ENCODE data around the gene BCOR.
A peak's percentile ranks its signal among the peaks of the same experiment; 100 is the strongest.

The BCOR gene

DNA sequence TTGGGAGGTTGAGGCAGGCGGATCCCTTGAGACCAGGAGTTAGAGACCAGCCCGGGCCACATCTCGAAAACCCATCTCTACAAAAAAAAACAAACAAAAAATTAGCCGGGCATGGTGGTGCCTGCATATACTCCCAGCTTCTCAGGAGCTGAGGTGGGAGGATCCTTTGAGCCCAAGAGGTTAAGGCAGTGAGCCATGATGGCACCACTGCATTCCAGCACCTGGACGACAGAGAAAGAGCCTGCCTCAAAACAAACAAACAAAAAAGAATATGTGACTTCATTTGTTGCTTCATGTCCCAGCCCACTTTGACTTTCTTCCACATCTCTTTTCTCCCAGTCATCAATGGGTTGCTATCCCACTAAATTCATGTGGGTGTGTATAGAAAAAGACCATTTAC, 79.7 kb downstream of the BCOR start:
- no peak overlapping the region for H3K4me3 ChIP-seq (ENCODE audit: low read length)
- no peak overlapping the region for H2AFZ ChIP-seq (ENCODE audit: low read depth, low read length)
- no peaks in the 10 kb centered on the region for H3K36me3 ChIP-seq (ENCODE audit: insufficient read depth, low read length)
- H3K4me1 ChIP-seq (ENCODE audit: insufficient read depth, low read length) = no peaks in the 10 kb centered on the region
- no peaks in the 10 kb centered on the region for H3K9me3 ChIP-seq (ENCODE audit: low read length)
- no peaks in the 10 kb centered on the region for H3K27me3 ChIP-seq (ENCODE audit: insufficient read depth, low read length)

DNA sequence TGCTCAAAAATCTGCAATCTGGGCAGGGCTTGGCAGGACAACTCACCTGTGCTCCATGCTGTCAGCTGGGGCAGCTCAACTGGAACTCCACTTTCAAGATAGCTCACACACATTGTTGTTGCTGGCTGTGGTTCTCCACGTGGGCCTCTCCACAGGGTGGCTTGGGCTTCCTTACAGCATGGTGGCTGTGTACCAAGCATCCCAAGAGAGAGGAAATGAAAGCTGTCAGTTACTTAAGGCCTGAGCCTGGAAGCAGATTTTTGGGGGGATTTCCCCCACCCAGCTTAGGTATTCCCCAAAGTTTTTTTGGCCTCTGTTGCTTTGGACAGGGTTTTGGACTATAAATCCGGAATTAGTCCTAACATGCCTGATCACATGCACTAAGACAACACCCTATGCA, 81.0 kb downstream of the BCOR start:
- Histone ChIP-seq H3K27me3 (ENCODE audit: insufficient read depth, low read length) (no peaks in the 10 kb centered on the region), H3K36me3 (ENCODE audit: insufficient read depth, low read length) (no peaks in the 10 kb centered on the region), H3K4me1 (ENCODE audit: insufficient read depth, low read length) (no peaks in the 10 kb centered on the region), H2AFZ (ENCODE audit: low read depth, low read length) (no peak overlapping the region), H3K4me3 (ENCODE audit: low read length) (no peak overlapping the region), H3K9me3 (ENCODE audit: low read length) (no peaks in the 10 kb centered on the region)

DNA sequence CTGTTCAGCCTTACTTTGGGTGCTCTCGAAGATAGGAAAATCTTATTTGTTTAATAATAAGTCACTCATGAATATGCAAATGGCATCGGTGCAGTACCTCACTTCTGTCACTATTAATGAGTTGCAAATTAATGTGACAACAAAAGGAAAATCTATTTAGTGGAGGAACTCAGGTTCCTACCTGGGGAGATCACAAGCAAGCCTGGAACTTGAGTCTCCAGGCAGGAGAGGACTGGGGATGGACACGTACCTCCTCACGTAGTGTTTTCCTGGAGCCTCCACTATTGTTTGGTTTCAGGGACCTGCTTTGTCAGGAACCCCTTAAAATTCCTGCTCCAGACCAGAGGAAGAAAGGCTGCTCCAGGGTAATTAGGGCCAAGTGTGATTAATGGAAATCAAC, 82.1 kb downstream of the BCOR start:
- Histone ChIP-seq H3K9me3 (ENCODE audit: low read length) (no peaks in the 10 kb centered on the region), H2AFZ (ENCODE audit: low read depth, low read length) (no peak overlapping the region), H3K4me1 (ENCODE audit: insufficient read depth, low read length) (peaks cover 9% of the 10 kb centered on the region), H3K36me3 (ENCODE audit: insufficient read depth, low read length) (no peaks in the 10 kb centered on the region), H3K4me3 (ENCODE audit: low read length) (no peak overlapping the region), H3K27me3 (ENCODE audit: insufficient read depth, low read length) (no peaks in the 10 kb centered on the region)

DNA sequence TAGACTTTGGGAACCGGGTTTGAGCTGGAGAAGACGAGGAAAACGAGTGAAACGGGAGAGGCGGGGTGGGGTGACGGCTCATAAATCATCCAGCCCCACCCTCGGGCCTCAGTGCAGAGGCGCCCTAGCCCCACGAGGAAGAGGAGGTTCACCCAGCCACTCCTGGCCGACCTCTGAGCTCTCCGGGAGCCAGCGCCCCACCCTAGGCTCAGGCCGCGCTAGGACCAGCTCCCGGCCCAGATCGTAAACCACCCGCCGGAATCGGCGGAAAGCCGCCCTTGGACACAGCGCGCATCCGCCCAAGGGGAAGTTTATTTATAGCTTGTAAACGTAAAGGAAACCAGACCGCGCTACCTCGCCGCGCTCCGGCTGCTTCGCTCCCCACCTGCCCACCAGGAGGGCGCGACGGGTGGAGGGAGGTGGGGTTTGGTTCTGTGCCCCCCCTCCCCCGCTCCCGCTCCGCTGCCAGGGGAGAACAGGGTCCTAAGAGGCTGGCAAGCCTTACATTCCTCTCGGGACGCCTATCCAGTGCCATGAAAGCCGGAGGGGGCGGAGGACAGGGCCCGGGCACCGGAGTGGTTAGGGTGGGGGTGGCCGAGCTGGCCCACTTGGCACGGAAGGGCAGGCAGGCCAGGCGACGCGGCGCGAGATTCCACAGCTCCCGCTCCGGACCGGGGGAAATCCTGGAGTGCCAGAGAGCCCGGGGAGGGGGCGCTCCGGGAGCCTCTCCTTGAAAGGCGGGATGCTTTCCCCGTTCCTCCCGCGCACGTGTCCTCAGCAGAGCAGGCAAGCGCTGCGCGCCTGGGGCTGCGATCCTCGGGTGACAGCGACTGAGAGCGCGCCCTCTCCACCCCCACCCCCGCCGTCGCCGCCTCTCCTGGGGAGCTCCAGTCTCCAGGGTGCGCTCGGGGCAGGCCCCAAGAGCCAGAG, 84.2 kb downstream of the BCOR start:
- Histone ChIP-seq H3K9me3 (ENCODE audit: low read length) (no peaks in the 10 kb centered on the region), H3K27me3 (ENCODE audit: insufficient read depth, low read length) (no peaks in the 10 kb centered on the region), H3K4me1 (ENCODE audit: insufficient read depth, low read length) (peaks cover 19% of the 10 kb centered on the region), H2AFZ (ENCODE audit: low read depth, low read length) (no peak overlapping the region), H3K4me3 (ENCODE audit: low read length) (peak overlapping the region; percentile 44), H3K36me3 (ENCODE audit: insufficient read depth, low read length) (no peaks in the 10 kb centered on the region)

DNA sequence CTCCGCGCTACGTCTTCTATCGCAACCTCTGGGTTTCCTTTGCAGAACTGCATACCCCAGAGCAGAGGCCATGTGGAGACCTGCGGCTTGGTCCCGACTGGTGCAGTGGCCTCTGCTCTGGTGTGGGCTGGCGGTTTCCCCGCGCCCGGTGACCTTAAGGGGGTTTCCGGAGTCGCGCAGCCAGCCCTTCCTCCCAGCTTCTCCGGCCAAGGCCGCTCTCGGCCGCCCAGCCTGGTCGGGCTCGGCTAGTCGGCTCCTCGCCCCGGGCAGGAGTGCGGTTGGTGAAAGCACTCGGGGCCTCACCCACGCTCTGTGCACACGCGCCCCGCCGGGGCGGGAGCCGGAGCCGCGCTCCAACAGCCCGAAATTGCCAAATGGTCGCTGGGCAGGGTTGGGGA, 84.9 kb downstream of the BCOR start:
- Histone ChIP-seq H2AFZ (ENCODE audit: low read depth, low read length) (no peak overlapping the region), H3K4me1 (ENCODE audit: insufficient read depth, low read length) (peaks cover 23% of the 10 kb centered on the region), H3K9me3 (ENCODE audit: low read length) (no peaks in the 10 kb centered on the region), H3K27me3 (ENCODE audit: insufficient read depth, low read length) (no peaks in the 10 kb centered on the region), H3K4me3 (ENCODE audit: low read length) (peak overlapping the region; percentile 44), H3K36me3 (ENCODE audit: insufficient read depth, low read length) (no peaks in the 10 kb centered on the region)

DNA sequence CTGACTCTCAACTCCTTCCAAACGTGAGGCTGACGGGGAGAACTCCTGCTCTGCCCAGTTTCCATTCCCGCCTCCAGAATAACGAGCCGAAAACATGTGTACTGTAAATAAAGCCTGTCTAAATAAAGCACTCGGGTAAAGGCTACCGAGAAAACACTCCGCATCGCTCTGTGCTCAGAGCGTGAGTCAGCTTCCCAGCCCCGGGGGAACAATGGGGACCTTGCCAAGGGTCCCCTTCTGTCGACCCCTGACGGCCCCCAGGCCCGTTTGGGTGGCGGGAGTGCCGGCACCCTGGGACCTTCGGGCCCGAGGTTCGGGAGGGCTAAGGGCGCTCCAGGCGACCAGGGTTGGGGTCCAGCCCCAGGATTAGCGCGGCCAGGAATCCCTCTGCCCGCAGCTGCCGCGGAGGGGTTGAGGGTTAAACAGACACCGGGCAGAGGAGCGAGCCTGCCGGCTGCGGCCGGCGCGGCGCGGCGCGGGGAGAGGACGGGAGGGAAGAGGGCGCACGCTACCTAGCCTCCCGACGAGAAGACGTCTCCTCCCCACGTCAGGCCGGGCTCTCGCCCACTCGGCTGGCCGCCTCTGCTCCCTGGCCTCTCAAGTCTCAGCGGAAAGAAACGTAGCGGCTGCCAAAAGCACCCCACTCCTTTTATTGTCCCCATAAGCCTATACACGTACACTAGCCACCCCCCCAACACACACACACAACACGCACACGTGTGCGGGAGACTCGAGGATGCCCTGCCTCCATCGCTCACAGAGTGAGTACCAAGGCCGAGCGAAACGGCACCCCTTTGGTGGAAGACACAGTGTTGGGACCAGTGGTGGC, 85.5 kb downstream of the BCOR start:
- peaks cover 23% of the 10 kb centered on the region for H3K4me1 ChIP-seq (ENCODE audit: insufficient read depth, low read length)
- no peak overlapping the region for H2AFZ ChIP-seq (ENCODE audit: low read depth, low read length)
- H3K36me3 ChIP-seq (ENCODE audit: insufficient read depth, low read length) = no peaks in the 10 kb centered on the region
- H3K4me3 ChIP-seq (ENCODE audit: low read length) = peak overlapping the region; percentile 44
- H3K9me3 ChIP-seq (ENCODE audit: low read length) = no peaks in the 10 kb centered on the region
- no peaks in the 10 kb centered on the region for H3K27me3 ChIP-seq (ENCODE audit: insufficient read depth, low read length)

DNA sequence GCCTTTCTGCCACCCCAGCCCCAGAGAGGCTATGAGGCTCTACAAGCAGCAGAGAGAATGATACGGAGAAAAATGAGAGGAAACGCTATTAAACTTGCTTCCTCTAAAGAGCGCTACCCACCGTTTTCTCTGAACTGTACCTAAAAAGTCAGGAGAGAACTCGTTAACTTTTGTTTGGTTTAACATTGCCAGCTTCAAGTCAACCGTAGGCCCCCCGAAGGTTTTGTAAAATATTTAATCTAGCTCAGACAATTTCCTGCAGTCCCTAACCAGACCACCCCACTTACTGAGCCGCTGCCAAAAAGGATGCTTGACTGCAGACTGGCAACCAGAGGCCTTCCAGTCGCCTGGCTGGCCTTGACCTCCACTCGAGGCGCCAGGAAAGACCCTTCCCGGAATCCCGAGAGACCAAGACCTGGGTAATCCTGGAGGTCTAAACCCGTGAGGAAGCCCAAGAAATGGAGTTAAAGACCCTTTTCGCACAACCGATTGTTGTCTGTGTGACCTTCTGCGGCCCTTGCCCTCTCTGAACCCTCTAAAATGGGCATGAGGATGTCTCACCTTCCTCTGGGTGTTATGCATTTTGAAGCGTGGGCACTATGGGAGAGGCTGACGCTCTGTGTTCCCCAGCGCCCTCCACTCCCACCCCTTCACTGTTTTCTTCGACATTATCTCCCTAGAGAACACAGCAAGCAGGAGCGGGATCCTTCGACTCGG, 86.3 kb downstream of the BCOR start:
- peaks cover 23% of the 10 kb centered on the region for H3K4me1 ChIP-seq (ENCODE audit: insufficient read depth, low read length)
- no peak overlapping the region for H2AFZ ChIP-seq (ENCODE audit: low read depth, low read length)
- peak overlapping the region; percentile 44 for H3K4me3 ChIP-seq (ENCODE audit: low read length)
- peaks cover 2% of the 10 kb centered on the region for H3K9me3 ChIP-seq (ENCODE audit: low read length)
- H3K27me3 ChIP-seq (ENCODE audit: insufficient read depth, low read length) = no peaks in the 10 kb centered on the region
- H3K36me3 ChIP-seq (ENCODE audit: insufficient read depth, low read length) = no peaks in the 10 kb centered on the region

DNA sequence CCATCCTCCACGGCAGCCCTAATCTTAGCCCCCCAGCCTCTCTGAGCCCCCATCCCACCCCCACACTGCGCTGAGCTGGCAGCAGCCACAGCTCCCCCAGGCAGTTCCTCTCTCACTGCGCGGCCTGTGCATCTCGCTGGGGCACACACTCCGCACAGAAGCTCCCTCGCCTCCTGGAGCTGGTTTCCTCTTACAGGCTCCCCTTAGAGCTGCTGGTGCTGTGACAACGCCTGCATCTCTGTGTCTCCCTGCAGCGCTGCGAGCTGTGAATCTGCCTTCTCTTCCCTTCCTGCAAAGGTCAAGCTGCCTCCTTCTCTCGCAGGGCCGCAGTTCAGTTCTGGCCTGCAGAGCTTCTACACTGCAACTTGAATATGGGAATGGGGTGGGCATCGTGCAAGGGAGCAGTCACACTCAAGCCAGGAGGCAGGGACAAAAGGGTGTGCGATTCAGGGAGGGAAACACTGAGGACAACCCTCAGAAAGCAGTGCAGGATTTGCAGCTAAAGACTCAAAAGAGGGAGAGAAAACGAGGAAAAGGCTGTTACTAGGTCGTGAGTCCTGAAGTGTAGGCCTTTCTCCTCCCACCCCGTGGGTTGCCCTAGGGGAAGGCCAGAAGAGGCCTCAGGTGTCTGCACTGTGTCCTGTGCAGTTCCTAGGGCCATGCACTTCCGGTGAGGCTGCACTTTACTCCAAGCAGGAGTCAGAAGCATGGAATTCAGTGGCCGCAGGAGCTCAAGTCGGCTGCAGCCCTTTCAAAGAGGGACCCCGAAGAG, 87.0 kb downstream of the BCOR start:
- H3K9me3 ChIP-seq (ENCODE audit: low read length) = peaks cover 2% of the 10 kb centered on the region
- no peaks in the 10 kb centered on the region for H3K27me3 ChIP-seq (ENCODE audit: insufficient read depth, low read length)
- H3K36me3 ChIP-seq (ENCODE audit: insufficient read depth, low read length) = no peaks in the 10 kb centered on the region
- peaks cover 23% of the 10 kb centered on the region for H3K4me1 ChIP-seq (ENCODE audit: insufficient read depth, low read length)
- H2AFZ ChIP-seq (ENCODE audit: low read depth, low read length) = no peak overlapping the region
- H3K4me3 ChIP-seq (ENCODE audit: low read length) = peak overlapping the region; percentile 62

DNA sequence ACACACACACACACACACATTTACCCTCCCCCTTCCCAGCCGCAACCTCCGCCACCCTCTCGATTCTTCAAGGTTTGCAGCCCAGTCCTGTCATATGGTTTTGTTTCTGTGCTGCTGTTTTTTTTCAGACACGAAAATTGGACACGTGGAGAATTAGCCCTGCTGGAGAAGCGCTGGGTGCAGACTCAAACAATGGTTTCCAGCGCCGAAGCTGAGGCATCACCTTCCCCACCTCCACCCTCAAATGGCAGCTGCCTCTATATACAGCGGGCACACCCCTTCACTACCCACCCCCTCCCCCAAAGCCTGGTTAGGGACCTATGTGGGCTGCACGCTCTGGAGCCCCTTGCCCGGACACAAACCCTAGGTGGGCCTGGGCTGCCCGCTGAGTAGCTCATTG, 87.9 kb downstream of the BCOR start:
- no peaks in the 10 kb centered on the region for H3K27me3 ChIP-seq (ENCODE audit: insufficient read depth, low read length)
- no peak overlapping the region for H2AFZ ChIP-seq (ENCODE audit: low read depth, low read length)
- no peaks in the 10 kb centered on the region for H3K36me3 ChIP-seq (ENCODE audit: insufficient read depth, low read length)
- peaks cover 23% of the 10 kb centered on the region for H3K4me1 ChIP-seq (ENCODE audit: insufficient read depth, low read length)
- peaks cover 2% of the 10 kb centered on the region for H3K9me3 ChIP-seq (ENCODE audit: low read length)
- H3K4me3 ChIP-seq (ENCODE audit: low read length) = peak overlapping the region; percentile 62

DNA sequence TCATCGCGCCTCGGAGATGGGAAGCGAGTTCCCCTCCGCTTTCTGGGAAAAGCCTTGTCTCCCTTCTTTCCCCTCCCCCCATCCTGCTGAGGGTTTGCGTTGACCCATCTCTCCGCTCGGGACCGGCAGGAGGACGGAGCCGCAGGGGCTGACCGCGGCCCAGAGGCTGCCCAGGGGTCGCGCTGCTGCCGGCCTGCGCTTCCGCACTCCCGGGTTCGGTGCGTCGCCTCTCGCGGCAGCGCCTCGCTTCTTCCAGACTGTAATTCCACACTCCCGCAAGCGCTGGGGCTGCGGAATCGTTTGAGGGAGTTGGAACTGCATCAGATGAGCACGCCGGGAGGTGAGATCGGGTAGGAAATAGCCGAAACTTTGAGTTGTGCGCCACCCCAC, 88.3 kb downstream of the BCOR start:
- H3K9me3 ChIP-seq (ENCODE audit: low read length) = peaks cover 2% of the 10 kb centered on the region
- no peaks in the 10 kb centered on the region for H3K27me3 ChIP-seq (ENCODE audit: insufficient read depth, low read length)
- peak overlapping the region; percentile 62 for H3K4me3 ChIP-seq (ENCODE audit: low read length)
- peaks cover 23% of the 10 kb centered on the region for H3K4me1 ChIP-seq (ENCODE audit: insufficient read depth, low read length)
- H3K36me3 ChIP-seq (ENCODE audit: insufficient read depth, low read length) = no peaks in the 10 kb centered on the region
- no peak overlapping the region for H2AFZ ChIP-seq (ENCODE audit: low read depth, low read length)

DNA sequence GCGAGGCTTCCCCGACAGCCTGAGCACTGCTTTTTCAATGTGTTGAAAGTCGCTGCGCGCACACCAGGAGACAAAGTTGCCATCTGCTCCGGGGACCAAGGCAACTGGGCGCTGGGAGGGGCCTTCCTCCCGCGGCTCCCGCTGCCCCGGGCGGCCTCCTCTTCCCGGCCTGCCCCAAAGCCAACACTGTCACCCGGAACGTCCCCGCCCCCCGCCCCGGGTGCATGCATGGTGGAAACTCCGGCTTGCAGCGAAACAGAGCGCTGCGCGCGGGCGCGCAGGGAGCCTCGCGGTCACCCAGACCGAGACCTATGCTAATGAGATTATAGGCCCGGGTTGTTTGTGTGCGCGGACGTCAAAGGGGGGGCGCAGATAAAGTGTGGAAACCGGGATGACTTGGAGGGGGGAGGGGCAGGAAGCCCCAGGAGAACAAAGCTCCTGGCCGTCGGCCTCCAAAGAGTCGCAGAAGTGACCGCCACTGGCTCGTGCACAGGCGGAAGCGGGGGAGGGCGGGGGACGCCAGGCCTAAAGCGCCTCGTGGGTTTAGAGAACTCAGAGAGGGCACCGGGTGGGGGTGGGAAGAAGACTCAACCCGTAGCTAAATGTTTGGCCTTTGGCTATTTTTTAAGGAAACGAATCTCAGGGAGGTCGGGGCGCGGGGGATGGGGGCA, 88.8 kb downstream of the BCOR start:
- H2AFZ ChIP-seq (ENCODE audit: low read depth, low read length) = no peak overlapping the region
- no peaks in the 10 kb centered on the region for H3K27me3 ChIP-seq (ENCODE audit: insufficient read depth, low read length)
- H3K9me3 ChIP-seq (ENCODE audit: low read length) = peaks cover 2% of the 10 kb centered on the region
- H3K4me1 ChIP-seq (ENCODE audit: insufficient read depth, low read length) = peaks cover 23% of the 10 kb centered on the region
- H3K4me3 ChIP-seq (ENCODE audit: low read length) = peak overlapping the region; percentile 62
- H3K36me3 ChIP-seq (ENCODE audit: insufficient read depth, low read length) = no peaks in the 10 kb centered on the region

Data from neuron (in vitro differentiated cells).